ENCODE results near the gene SCD5. TPM values are rescaled to one million over a fixed set of nuclear protein-coding genes. Genes with fewer than 3 reads are reported as not detected.
"Not testable (repeated sequence)": the region's sequence is repeated elsewhere in the genome, so short reads cannot be mapped to it uniquely, and the experiment has no call there.

The SCD5 gene
- polyA plus RNA-seq, 2 of the 4 experiments (the other 2 are of a cell fraction): 9.8 to 11.9 TPM

DNA sequence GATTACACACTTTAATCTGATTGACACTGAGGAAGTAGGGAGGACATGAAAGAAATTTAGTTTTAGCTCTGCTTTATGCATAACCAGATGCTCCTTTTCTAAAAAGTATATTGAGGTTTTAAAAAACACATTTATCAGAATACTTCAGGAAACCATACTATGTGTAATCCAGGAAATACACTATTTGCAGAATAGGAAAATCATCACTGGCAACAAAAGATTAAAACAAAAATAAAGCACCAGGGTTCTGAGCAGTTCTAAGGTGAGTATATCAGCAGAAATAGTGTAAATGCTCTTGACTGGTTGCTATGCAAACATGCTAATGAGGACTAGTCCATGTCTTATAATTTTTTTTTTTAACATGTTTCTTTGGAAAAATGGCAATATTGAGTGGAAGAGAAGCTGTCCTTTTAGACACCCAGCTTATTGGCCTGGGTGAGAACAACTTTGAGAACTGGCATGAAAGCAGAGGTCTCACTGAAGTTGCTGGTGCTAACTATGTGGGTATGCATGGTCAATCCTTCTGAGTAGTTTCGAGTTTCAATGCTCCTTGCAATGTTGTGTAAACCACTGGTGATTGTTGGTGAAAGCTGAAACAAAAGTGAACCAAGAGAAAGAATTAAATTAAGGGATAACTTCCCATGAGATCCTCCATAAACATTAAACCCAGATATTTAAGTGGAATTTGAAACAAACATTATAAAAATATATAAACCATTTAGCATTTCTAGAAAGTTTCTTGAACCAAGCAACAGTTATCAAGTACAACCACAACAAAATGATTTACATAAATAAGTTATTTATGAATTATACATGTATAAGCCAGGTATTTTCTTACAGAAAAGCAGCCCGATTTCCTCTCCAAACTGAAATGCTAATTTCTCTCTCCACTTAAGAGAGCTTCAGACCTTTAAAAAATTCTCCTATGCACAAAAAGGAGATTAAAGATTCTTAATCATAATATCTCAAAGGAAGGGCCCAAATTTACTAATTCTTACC lies 20.4 kb upstream of the SCD5 start:
- 82% methylated on average over 2 of the region's 2 CpGs for WGBS (ENCODE audit: missing lambda C conversion rate)
- Histone ChIP-seq H3K4me1 (no peaks in the 10 kb centered on the region), H3K9me3 (no peaks in the 10 kb centered on the region), H3K4me2 (no peak overlapping the region), H3K27ac (no peak overlapping the region), H3K4me3 (no peak overlapping the region)
- no peak for DNase-seq (ENCODE audit: low read depth in 1 of 2, low spot score in 1 of 2)
- TF ChIP-seq ZFP36 (IDR thresholded peaks at IDR 0.05; ENCODE audit: borderline replicate concordance, partially characterized antibody): no peak
- TF ChIP-seq, protein P1, sequence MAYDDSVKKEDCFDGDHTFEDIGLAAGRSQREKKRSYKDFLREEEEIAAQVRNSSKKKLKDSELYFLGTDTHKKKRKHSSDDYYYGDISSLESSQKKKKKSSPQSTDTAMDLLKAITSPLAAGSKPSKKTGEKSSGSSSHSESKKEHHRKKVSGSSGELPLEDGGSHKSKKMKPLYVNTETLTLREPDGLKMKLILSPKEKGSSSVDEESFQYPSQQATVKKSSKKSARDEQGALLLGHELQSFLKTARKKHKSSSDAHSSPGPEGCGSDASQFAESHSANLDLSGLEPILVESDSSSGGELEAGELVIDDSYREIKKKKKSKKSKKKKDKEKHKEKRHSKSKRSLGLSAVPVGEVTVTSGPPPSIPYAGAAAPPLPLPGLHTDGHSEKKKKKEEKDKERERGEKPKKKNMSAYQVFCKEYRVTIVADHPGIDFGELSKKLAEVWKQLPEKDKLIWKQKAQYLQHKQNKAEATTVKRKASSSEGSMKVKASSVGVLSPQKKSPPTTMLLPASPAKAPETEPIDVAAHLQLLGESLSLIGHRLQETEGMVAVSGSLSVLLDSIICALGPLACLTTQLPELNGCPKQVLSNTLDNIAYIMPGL (CRISPR knock-in tag; IDR thresholded peaks at IDR 0.05; ENCODE audit: borderline replicate concordance): no peak
- TF ChIP-seq EHMT2 (IDR thresholded peaks at IDR 0.05; ENCODE audit: low read depth): no peak
- no peak for TF ChIP-seq EP300 (IDR thresholded peaks at IDR 0.05)
- no peak for TF ChIP-seq POLR2AphosphoS2 (conservative IDR thresholded peaks at IDR 0.05; ENCODE audit: low read length)
- TF ChIP-seq RARB (CRISPR knock-in tag; IDR thresholded peaks at IDR 0.05): no peak
- TF ChIP-seq TP53 (CRISPR knock-in tag; IDR thresholded peaks at IDR 0.05): no peak
- TF ChIP-seq MAZ (IDR thresholded peaks at IDR 0.05; ENCODE audit: borderline replicate concordance, low read depth, low read length): no peak
- no peak for TF ChIP-seq CBX2 (IDR thresholded peaks at IDR 0.05; ENCODE audit: borderline replicate concordance, low read depth)
- no peak for FAIRE-seq
- no peak for ATAC-seq
- CTCF ChIA-PET: interaction anchor here (0.7 to 1.5 kb wide), 2 partner anchors 15 to 97 kb away, joined by 3 read pairs; no protein-coding TSS in a partner anchor
- POLR2A ChIA-PET: no interaction called here

DNA sequence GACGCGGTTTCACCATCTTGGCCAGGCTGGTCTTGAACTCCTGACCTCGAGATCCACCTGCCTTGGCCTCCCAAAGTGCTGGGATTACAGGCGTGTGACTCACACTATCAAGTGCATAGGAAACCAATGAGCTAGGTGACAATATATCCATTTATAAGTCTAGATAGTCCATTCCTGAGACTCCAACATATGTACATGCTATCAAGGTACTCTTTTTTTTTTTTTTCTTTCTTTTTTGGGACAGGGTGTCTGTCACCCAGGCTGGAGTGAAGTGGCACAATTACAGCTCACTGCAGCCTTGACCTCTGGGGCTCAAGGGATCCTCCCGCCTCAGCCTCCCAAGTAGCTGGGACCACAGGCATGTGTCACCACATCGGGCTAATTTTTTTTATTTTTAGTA lies 18.3 kb upstream of the SCD5 start:
- CTCF ChIA-PET; ATAC-seq; POLR2A ChIA-PET; FAIRE-seq; H3K4me3 ChIP-seq; H3K9me3 ChIP-seq; H3K4me1 ChIP-seq; DNase-seq (ENCODE audit: low read depth in 1 of 2, low spot score in 1 of 2); H3K27ac ChIP-seq; H3K4me2 ChIP-seq: not testable (repeated sequence)
- WGBS (ENCODE audit: missing lambda C conversion rate): 86% methylated on average over 6 of the region's 6 CpGs

GRCh38 chr4:82814034-82814433 lies 15.4 kb upstream of the SCD5 start:
- no peaks in the 10 kb centered on the region for H3K4me1 ChIP-seq
- 100% methylated on average over 1 of the region's 1 CpG for WGBS (ENCODE audit: missing lambda C conversion rate)
- DNase-seq (ENCODE audit: low read depth in 1 of 2, low spot score in 1 of 2) (no peak), FAIRE-seq (no peak), ATAC-seq (no peak)
- POLR2A ChIA-PET: no interaction called here
- TF ChIP-seq GATA3 (IDR thresholded peaks at IDR 0.05; ENCODE audit: borderline replicate concordance) (no peak), FOSB (CRISPR knock-in tag; IDR thresholded peaks at IDR 0.05) (no peak), TP53 (CRISPR knock-in tag; IDR thresholded peaks at IDR 0.05) (no peak), BHLHE40 (IDR thresholded peaks at IDR 0.05; ENCODE audit: low read depth, low read length) (no peak), POLR2A (IDR thresholded peaks at IDR 0.05; ENCODE audit: low read length) (no peak), EP300 (IDR thresholded peaks at IDR 0.05) (no peak), POLR2AphosphoS2 (conservative IDR thresholded peaks at IDR 0.05; ENCODE audit: low read length) (no peak), NPAS2 (CRISPR knock-in tag; IDR thresholded peaks at IDR 0.05; ENCODE audit: borderline replicate concordance) (no peak), KDM1A (IDR thresholded peaks at IDR 0.05; ENCODE audit: low read depth) (no peak), MAZ (IDR thresholded peaks at IDR 0.05; ENCODE audit: borderline replicate concordance, low read depth, low read length) (no peak), HOXB13 (CRISPR knock-in tag; IDR thresholded peaks at IDR 0.05; ENCODE audit: low read depth) (no peak), KDM5A (IDR thresholded peaks at IDR 0.05) (no peak), CEBPB (IDR thresholded peaks at IDR 0.05) (no peak), RFX5 (IDR thresholded peaks at IDR 0.05) (no peak), FOXS1 (CRISPR knock-in tag; IDR thresholded peaks at IDR 0.05) (no peak), MYC (IDR thresholded peaks at IDR 0.05; ENCODE audit: borderline replicate concordance, low read length) (no peak)
- TF ChIP-seq, protein P2, sequence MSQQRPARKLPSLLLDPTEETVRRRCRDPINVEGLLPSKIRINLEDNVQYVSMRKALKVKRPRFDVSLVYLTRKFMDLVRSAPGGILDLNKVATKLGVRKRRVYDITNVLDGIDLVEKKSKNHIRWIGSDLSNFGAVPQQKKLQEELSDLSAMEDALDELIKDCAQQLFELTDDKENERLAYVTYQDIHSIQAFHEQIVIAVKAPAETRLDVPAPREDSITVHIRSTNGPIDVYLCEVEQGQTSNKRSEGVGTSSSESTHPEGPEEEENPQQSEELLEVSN (IDR thresholded peaks at IDR 0.05; ENCODE audit: borderline replicate concordance, low read depth): no peak
- TF ChIP-seq, protein P1 (CRISPR knock-in tag; IDR thresholded peaks at IDR 0.05; ENCODE audit: borderline replicate concordance): no peak
- TF ChIP-seq, protein P3, sequence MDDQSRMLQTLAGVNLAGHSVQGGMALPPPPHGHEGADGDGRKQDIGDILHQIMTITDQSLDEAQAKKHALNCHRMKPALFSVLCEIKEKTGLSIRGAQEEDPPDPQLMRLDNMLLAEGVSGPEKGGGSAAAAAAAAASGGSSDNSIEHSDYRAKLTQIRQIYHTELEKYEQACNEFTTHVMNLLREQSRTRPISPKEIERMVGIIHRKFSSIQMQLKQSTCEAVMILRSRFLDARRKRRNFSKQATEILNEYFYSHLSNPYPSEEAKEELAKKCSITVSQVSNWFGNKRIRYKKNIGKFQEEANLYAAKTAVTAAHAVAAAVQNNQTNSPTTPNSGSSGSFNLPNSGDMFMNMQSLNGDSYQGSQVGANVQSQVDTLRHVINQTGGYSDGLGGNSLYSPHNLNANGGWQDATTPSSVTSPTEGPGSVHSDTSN (IDR thresholded peaks at IDR 0.05): no peak
- TF ChIP-seq, protein P4, sequence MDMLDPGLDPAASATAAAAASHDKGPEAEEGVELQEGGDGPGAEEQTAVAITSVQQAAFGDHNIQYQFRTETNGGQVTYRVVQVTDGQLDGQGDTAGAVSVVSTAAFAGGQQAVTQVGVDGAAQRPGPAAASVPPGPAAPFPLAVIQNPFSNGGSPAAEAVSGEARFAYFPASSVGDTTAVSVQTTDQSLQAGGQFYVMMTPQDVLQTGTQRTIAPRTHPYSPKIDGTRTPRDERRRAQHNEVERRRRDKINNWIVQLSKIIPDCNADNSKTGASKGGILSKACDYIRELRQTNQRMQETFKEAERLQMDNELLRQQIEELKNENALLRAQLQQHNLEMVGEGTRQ (IDR thresholded peaks at IDR 0.05): no peak
- no peak overlapping the region for H3K4me2 ChIP-seq
- CTCF ChIA-PET: no interaction called here
- H3K27ac ChIP-seq: no peak overlapping the region
- H3K9me3 ChIP-seq: no peaks in the 10 kb centered on the region
- H3K4me3 ChIP-seq: no peak overlapping the region

Data from A549 (cell line).